HG02623 (cell line): ENCODE data around the gene LGALS9.
A peak's percentile ranks its signal among the peaks of the same experiment; 100 is the strongest.
"Not testable (repeated sequence)": the region's sequence is repeated elsewhere in the genome, so short reads cannot be mapped to it uniquely, and the experiment has no call there.

Experiments used
- ATAC-seq: cut with Tn5 transposase; IDR thresholded peaks from one replicate; pipeline ENCODE4 v1.9.1; 2021; ENCODE audit warnings: moderate library complexity; ENCODE audit not compliant: unreplicated experiment

Gene LGALS9

GRCh38 chr17:27627514-27627913 is 3.5 kb upstream of the LGALS9 start:
- no peak for ATAC-seq

GRCh38 chr17:27628376-27628775 is 2.6 kb upstream of the LGALS9 start:
- ATAC-seq = no peak

- ATAC-seq = not testable (repeated sequence)
Observed at GRCh38 chr17:27629260-27629659, 1.7 kb upstream of the LGALS9 start.

GRCh38 chr17:27631411-27631760 is 398 bp downstream of the LGALS9 start:
- ATAC-seq = peak; percentile 30

GRCh38 chr17:27631897-27632725 is 1.1 kb downstream of the LGALS9 start:
- no peak for ATAC-seq

- ATAC-seq = not testable (repeated sequence)
Observed at GRCh38 chr17:27632766-27633165, 1.8 kb downstream of the LGALS9 start.

GRCh38 chr17:27633312-27634025 is 2.5 kb downstream of the LGALS9 start:
- ATAC-seq = no peak

- no peak for ATAC-seq
Observed at GRCh38 chr17:27634026-27634335, 3.0 kb downstream of the LGALS9 start.

GRCh38 chr17:27634776-27635175 is 3.8 kb downstream of the LGALS9 start:
- ATAC-seq = no peak

- no peak for ATAC-seq
Observed at GRCh38 chr17:27635275-27635823, 4.4 kb downstream of the LGALS9 start.

- ATAC-seq = not testable (repeated sequence)
Observed at GRCh38 chr17:27636005-27636520, 5.1 kb downstream of the LGALS9 start.

GRCh38 chr17:27637818-27638217 is 6.8 kb downstream of the LGALS9 start:
- not testable (repeated sequence) for ATAC-seq

- ATAC-seq = not testable (repeated sequence)
Observed at GRCh38 chr17:27638415-27638914, 7.5 kb downstream of the LGALS9 start.

GRCh38 chr17:27640790-27641189 is 9.8 kb downstream of the LGALS9 start:
- no peak for ATAC-seq

- ATAC-seq = no peak
Observed at GRCh38 chr17:27644586-27644985, 13.6 kb downstream of the LGALS9 start.

GRCh38 chr17:27645621-27646020 is 14.6 kb downstream of the LGALS9 start:
- ATAC-seq = not testable (repeated sequence)

- ATAC-seq = no peak
Observed at GRCh38 chr17:27646232-27646631, 15.2 kb downstream of the LGALS9 start.

- ATAC-seq = no peak
Observed at GRCh38 chr17:27647765-27648164, 16.8 kb downstream of the LGALS9 start.

GRCh38 chr17:27649111-27649571 is 18.2 kb downstream of the LGALS9 start:
- not testable (repeated sequence) for ATAC-seq

GRCh38 chr17:27649929-27650328 is 18.9 kb downstream of the LGALS9 start:
- no peak for ATAC-seq

- ATAC-seq = no peak
Observed at GRCh38 chr17:27650836-27651235, 19.8 kb downstream of the LGALS9 start.
